ENCODE measurements around the gene FABP2. TPM values are rescaled to one million over a fixed set of nuclear protein-coding genes. Genes with fewer than 3 reads are reported as not detected.

The FABP2 gene
- total RNA-seq, 1 donor from 2014 or later: not detected

- no peak overlapping the region for H3K9ac ChIP-seq
- no peak overlapping the region for H3K4me2 ChIP-seq
- no peaks in the 10 kb centered on the region for H3K4me1 Mint-ChIP-seq
- no peaks in the 10 kb centered on the region for H4K20me1 ChIP-seq (ENCODE audit: low read depth)
- H3K9me3 Mint-ChIP-seq: no peaks in the 10 kb centered on the region
- TF ChIP-seq EZH2phosphoT487 (IDR thresholded peaks at IDR 0.05) (no peak), EZH2 (IDR thresholded peaks at IDR 0.05) (no peak), CTCF (IDR thresholded peaks at IDR 0.05) (no peak)
- no peaks in the 10 kb centered on the region for H3K36me3 ChIP-seq
- no peaks in the 10 kb centered on the region for H3F3A ChIP-seq (ENCODE audit: low read depth)
- H3K79me2 ChIP-seq (ENCODE audit: low read depth): no peaks in the 10 kb centered on the region
- H2AFZ ChIP-seq (replicated peaks): no peak overlapping the region
- H3K27ac Mint-ChIP-seq: no peak overlapping the region
- H3K36me3 Mint-ChIP-seq: no peaks in the 10 kb centered on the region
- DNase-seq (ENCODE audit: low spot score): no peak
- H3K4me3 Mint-ChIP-seq: no peak overlapping the region
- H3K9me3 ChIP-seq (ENCODE audit: low read depth): no peaks in the 10 kb centered on the region
- no peak overlapping the region for H3K4me3 ChIP-seq
- H3K27me3 Mint-ChIP-seq (ENCODE audit: insufficient read depth, low read depth): peaks cover 3% of the 10 kb centered on the region
- H3K4me1 ChIP-seq: no peaks in the 10 kb centered on the region
- H3K27ac ChIP-seq: no peak overlapping the region
- H3K27me3 ChIP-seq: no peaks in the 10 kb centered on the region
Observed at GRCh38 chr4:119313237-119313636, 8.7 kb downstream of the FABP2 start.

- Histone ChIP-seq H3K36me3 (no peaks in the 10 kb centered on the region), H3K9me3 (ENCODE audit: low read depth) (no peaks in the 10 kb centered on the region), H3K27me3 (no peaks in the 10 kb centered on the region), H2AFZ (replicated peaks) (no peak overlapping the region), H3K4me2 (no peak overlapping the region), H3K9ac (no peak overlapping the region), H3K27ac (no peak overlapping the region), H3K79me2 (ENCODE audit: low read depth) (no peaks in the 10 kb centered on the region), H3K4me3 (no peak overlapping the region), H4K20me1 (ENCODE audit: low read depth) (no peaks in the 10 kb centered on the region), H3K4me1 (no peaks in the 10 kb centered on the region), H3F3A (ENCODE audit: low read depth) (no peaks in the 10 kb centered on the region)
- H3K27me3 Mint-ChIP-seq (ENCODE audit: insufficient read depth, low read depth): peaks cover 3% of the 10 kb centered on the region
- no peak overlapping the region for H3K4me3 Mint-ChIP-seq
- H3K27ac Mint-ChIP-seq: no peak overlapping the region
- H3K4me1 Mint-ChIP-seq: no peaks in the 10 kb centered on the region
- no peaks in the 10 kb centered on the region for H3K9me3 Mint-ChIP-seq
- H3K36me3 Mint-ChIP-seq: no peaks in the 10 kb centered on the region
- TF ChIP-seq EZH2phosphoT487 (IDR thresholded peaks at IDR 0.05): no peak
- TF ChIP-seq CTCF (IDR thresholded peaks at IDR 0.05): no peak
- no peak for TF ChIP-seq EZH2 (IDR thresholded peaks at IDR 0.05)
- DNase-seq (ENCODE audit: low spot score): no peak
Observed at GRCh38 chr4:119310826-119311225, 11.1 kb downstream of the FABP2 start.

GRCh38 chr4:119307606-119308005 lies 14.3 kb downstream of the FABP2 start:
- Mint-ChIP-seq H3K27ac (no peak overlapping the region), H3K4me1 (no peaks in the 10 kb centered on the region), H3K27me3 (ENCODE audit: insufficient read depth, low read depth) (peaks cover 2% of the 10 kb centered on the region), H3K4me3 (no peak overlapping the region), H3K36me3 (no peaks in the 10 kb centered on the region), H3K9me3 (no peaks in the 10 kb centered on the region)
- Histone ChIP-seq H3K36me3 (no peaks in the 10 kb centered on the region), H3K4me1 (no peaks in the 10 kb centered on the region), H3K4me3 (no peak overlapping the region), H2AFZ (replicated peaks) (no peak overlapping the region), H4K20me1 (ENCODE audit: low read depth) (no peaks in the 10 kb centered on the region), H3K27me3 (no peaks in the 10 kb centered on the region), H3K4me2 (no peak overlapping the region), H3K9me3 (ENCODE audit: low read depth) (no peaks in the 10 kb centered on the region), H3K27ac (no peak overlapping the region), H3K79me2 (ENCODE audit: low read depth) (no peaks in the 10 kb centered on the region), H3F3A (ENCODE audit: low read depth) (no peaks in the 10 kb centered on the region), H3K9ac (no peak overlapping the region)
- no peak for TF ChIP-seq CTCF (IDR thresholded peaks at IDR 0.05)
- TF ChIP-seq EZH2 (IDR thresholded peaks at IDR 0.05): no peak
- TF ChIP-seq EZH2phosphoT487 (IDR thresholded peaks at IDR 0.05): no peak
- no peak for DNase-seq (ENCODE audit: low spot score)

Measured in neural progenitor cell (in vitro differentiated cells).